ENCODE measurements around the gene CLEC18C.
"Not testable (repeated sequence)": the region's sequence is repeated elsewhere in the genome, so short reads cannot be mapped to it uniquely, and the experiment has no call there.

Gene CLEC18C

GRCh38 chr16:70159355-70160348, 13.9 kb upstream of the CLEC18C start:
- DNase-seq (ENCODE audit: low spot score) = no peak

DNA sequence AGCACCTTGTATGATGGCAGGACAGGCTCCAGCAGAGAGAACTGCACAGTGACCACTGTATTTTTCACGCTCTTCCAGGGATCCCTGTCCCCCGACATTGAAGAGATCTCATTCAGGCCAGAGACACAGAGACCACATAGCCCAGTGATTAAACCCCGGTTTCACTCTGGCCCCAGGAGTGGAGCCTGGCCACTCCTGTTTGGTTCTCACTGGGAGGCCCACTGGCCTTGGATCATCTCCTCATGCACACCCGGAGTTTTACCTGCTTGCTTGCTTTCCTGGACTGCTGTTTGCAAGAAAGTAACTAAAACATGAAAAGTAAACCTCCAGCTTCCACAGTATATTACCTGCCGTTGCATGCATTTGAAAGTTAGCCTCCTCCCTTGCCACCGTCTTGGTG, 13.2 kb upstream of the CLEC18C start:
- DNase-seq (ENCODE audit: low spot score) = no peak

- DNase-seq (ENCODE audit: low spot score) = no peak
Measured at GRCh38 chr16:70160821-70161220, 12.8 kb upstream of the CLEC18C start.

GRCh38 chr16:70161350-70161749, 12.2 kb upstream of the CLEC18C start:
- DNase-seq (ENCODE audit: low spot score) = no peak

DNA sequence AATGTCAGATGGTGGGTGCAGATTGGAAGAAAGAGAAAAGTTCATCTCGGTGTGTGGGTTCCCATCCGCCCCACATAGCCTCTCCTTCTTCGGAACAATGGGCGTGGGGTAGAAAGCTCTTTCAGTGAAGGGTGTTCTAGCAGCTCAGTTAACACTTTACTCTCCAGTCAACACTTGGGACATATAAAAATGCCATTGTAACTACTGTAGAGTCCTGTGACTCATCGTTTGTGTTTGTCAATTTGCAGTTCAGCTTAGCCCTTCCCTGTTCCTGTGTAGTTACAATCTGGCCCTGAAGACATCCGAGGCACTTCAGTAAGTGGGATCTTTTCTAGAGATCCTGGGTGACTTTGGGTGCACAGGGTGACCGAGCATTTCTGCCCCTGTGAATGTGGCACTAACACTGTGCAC, 11.5 kb upstream of the CLEC18C start:
- no peak for DNase-seq (ENCODE audit: low spot score)

- no peak for DNase-seq (ENCODE audit: low spot score)
Measured at GRCh38 chr16:70163596-70163995, 10.0 kb upstream of the CLEC18C start.

DNA sequence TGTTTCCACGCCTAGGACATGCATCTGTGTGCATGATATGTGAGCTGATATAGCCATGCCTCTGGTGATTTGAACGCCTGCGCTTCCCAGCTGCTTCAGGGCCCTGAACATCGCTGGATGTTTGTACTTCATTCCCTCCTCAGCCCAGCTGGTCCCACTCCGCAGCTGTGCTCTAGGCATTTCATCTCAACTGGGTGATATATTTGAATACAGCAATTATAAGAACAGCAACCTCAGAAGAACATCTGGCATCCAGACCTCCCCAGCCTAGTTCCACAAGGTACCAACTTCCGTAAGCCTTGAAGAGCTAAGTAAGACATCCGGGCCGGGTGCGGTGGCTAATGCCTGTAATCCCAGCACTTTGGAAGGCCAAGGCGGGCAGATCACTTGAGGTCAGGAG, 6.9 kb upstream of the CLEC18C start:
- DNase-seq (ENCODE audit: low spot score) = not testable (repeated sequence)

GRCh38 chr16:70173916-70174315, 329 bp downstream of the CLEC18C start:
- not testable (repeated sequence) for DNase-seq (ENCODE audit: low spot score)

DNA sequence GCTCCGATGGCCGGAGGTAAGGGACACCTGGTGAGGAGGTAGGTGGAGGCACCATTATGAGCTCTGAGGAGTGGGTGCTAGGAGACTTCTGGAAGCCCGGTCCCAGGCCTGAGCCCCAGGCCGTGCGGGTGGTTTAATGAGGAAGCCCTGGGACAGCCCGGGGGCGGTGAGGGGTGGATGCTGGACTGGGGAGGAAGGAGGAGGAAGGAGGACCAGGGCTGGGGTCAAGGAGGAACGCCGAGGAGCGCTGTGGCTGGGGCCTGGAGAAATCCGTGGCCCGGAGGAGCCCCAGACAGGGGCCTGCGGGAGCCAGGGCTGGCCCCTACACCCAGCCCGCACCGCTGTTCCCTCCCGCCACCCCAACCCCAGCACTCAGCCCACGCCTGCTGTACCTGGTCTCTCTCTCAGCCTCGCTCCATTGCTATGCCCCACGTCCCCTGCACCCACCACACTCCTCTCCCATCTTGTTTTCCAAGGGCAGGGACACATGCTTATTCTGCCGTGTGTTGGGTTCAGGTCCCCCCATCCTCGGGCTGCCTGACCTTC, 873 bp downstream of the CLEC18C start:
- DNase-seq (ENCODE audit: low spot score) = not testable (repeated sequence)

- not testable (repeated sequence) for DNase-seq (ENCODE audit: low spot score)
Measured at GRCh38 chr16:70187858-70188607, 14.4 kb downstream of the CLEC18C start.

DNA sequence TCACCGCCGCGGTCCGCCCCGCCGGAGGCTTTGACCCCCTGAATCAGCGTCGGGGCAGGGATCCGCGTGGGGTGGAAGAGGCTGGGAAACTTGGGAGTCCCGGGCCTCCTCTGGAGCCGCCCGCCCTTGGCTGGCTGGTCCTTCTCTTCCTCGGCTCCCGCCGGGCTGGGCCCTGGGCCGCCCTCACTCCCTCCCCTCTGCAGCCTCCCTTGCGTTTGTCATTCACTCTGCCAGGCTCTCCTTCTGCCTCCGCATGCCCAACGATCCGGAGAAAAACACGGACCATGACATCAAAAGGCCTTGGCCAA, 15.0 kb downstream of the CLEC18C start:
- DNase-seq (ENCODE audit: low spot score) = not testable (repeated sequence)

DNA sequence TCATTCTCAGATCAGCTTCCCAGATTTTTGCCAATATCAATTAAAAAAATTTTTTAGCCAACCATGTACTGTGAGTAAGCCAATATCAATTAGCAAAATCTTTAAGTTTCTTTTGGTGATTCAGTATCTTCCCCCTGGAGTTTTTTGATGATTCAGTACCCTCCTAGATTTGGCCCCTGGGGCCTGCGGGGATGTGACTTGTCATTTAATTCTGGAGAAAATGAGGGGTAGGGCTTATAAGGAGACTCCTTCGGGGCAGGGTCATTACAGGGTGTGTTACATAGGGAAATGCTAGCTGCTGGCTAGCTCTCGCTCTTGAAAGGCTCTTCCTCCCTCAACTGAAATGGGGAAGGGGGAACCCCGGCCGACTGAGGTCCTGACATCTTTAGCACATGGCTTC, 17.0 kb downstream of the CLEC18C start:
- DNase-seq (ENCODE audit: low spot score) = not testable (repeated sequence)

- DNase-seq (ENCODE audit: low spot score) = not testable (repeated sequence)
Measured at GRCh38 chr16:70196683-70197300, 23.2 kb downstream of the CLEC18C start.

DNA sequence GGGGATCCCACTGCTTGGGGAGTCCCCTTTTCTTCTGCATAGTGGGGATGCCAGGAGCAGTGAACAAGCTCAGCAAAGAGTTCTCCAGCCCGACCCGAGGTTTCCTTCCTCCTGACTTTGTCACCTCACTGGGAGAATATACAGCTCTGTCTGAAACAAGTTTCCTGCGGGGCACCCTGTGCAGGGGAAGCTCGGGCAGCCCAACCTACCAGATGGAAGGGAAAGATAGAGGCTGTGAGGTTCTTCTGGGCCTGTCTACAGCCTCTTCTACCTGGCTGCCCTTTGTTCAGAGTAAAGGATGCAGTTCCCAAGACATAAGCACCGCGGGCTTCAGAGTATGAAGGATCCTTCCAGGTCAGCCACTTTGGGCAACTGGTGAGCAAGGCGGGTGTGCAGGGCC, 24.0 kb downstream of the CLEC18C start:
- not testable (repeated sequence) for DNase-seq (ENCODE audit: low spot score)

- DNase-seq (ENCODE audit: low spot score) = not testable (repeated sequence)
Measured at GRCh38 chr16:70198230-70198629, 24.6 kb downstream of the CLEC18C start.

- DNase-seq (ENCODE audit: low spot score) = not testable (repeated sequence)
Measured at GRCh38 chr16:70198666-70199065, 25.1 kb downstream of the CLEC18C start.

DNA sequence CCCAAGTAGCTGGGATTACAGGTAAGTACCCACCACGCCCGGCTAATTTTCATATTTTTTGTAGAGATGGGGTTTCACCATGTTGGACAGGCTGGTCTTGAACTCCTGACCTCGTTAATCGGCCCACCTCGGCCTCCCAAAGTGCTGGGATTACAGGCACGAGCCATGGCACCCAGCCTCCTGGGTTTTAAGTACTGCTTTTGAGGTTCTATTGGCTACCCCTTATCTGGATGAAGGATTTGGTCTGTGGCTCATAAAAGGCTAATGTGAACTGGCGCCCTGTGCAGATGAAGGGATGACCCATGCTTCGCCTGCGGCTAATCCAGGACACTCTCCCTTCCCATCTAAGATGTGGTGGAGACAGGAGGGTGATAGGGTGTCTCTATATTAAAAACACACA, 25.6 kb downstream of the CLEC18C start:
- not testable (repeated sequence) for DNase-seq (ENCODE audit: low spot score)

- DNase-seq (ENCODE audit: low spot score) = not testable (repeated sequence)
Measured at GRCh38 chr16:70200063-70200462, 26.5 kb downstream of the CLEC18C start.

DNA sequence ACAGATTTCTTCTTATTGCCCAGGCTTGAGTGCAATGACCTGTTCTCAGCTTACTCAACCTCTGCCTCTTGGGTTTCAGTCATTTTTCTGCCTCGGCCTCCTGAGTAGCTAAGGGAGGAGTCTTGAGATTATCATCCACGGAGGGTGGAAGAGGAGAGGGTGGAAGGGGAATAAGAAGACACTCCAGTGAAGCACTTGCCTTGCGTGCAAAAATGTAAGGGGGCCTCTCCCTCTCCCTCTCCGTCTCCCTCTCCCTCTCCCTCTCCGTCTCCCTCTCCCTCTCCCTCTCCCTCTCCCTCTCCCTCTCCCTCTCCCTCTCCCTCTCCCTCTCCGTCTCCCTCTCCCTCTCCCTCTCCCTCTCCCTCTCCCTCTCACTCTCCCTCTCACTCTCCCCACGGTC, 29.9 kb downstream of the CLEC18C start:
- DNase-seq (ENCODE audit: low spot score) = not testable (repeated sequence)

- not testable (repeated sequence) for DNase-seq (ENCODE audit: low spot score)
Measured at GRCh38 chr16:70204010-70204409, 30.4 kb downstream of the CLEC18C start.

DNA sequence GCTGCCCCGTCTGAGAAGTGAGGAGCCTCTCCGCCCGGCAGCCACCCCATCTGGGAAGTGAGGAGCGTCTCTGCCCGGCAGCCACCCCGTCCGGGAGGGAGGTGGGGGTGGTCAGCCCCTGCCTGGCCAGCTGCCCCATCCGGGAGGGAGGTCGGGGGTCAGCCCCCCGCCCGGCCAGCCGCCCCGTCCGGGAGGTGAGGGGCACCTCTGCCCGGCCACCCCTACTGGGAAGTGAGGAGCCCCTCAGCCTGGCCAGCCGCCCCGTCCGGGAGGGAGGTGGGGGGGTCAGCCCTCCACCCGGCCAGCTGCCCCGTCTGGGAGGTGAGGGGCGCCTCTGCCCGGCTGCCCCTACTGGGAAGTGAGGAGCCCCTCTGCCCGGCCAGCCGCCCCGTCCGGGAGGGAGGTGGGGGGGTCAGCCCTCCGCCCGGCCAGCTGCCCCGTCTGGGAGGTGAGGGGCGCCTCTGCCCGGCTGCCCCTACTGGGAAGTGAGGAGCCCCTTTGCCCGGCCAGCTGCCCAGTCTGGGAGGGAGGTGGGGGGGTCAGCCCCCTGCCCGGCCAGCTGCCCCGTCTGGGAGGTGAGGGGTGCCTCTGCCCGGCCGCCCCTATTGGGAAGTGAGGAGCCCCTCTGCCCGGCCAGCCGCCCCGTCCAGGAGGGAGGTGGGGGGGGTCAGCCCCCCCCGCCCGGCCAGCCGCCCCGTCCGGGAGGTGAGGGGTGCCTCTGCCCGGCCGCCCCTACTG, 31.2 kb downstream of the CLEC18C start:
- DNase-seq (ENCODE audit: low spot score) = not testable (repeated sequence)

All from CD4-positive, alpha-beta T cell treated with Interleukin-6 at 100 ng/mL for 8 hours (primary cell).